CD4-positive, alpha-beta memory T cell (primary cell): ENCODE data around the gene MAGEA4. TPM values are rescaled to one million over a fixed set of nuclear protein-coding genes. Genes with fewer than 3 reads are reported as not detected.
"Not testable (repeated sequence)": the region's sequence is repeated elsewhere in the genome, so short reads cannot be mapped to it uniquely, and the experiment has no call there.

ENCODE experiments used
- CTCF ChIA-PET: fragments of 350-600 bp; sonication (Branson Sonifier 250); formaldehyde crosslinking; loops from one replicate; lab custom pipeline; 2021; ENCODE audit warnings: inconsistent platforms; ENCODE audit not compliant: partially characterized antibody; lab: Charles Lee
- POLR2A ChIA-PET: fragments of 350-600 bp; sonication (Branson Sonifier 250); formaldehyde crosslinking; loops from one replicate; lab custom pipeline; 2021; ENCODE audit not compliant: partially characterized antibody; lab: Charles Lee
- DNase-seq, 5 donors: peaks; one replicate each; pipeline versions ENCODE4 v3.0.0 to v3.0.0-alpha.2; 2020 to 2022; ENCODE audit warnings: mixed read lengths in 1 of 5
- H3K27ac ChIP-seq: one replicate; pipeline ENCODE4 v1.7.0; 2013; ENCODE audit warnings: low read depth, low read length
- H3K27me3 ChIP-seq: 2 replicates; pipeline ENCODE4 v1.7.0; 2013; ENCODE audit warnings: mild to moderate bottlenecking, low read length, moderate library complexity; ENCODE audit not compliant: insufficient read depth
- H3K36me3 ChIP-seq: 2 replicates; pipeline ENCODE4 v1.7.0; 2013; ENCODE audit warnings: mild to moderate bottlenecking, low read length, moderate library complexity; ENCODE audit not compliant: insufficient read depth
- H3K4me1 ChIP-seq: 2 replicates; pipeline ENCODE4 v1.7.0; 2013; ENCODE audit warnings: mild to moderate bottlenecking, low read length, moderate library complexity; ENCODE audit not compliant: insufficient read depth
- H3K4me3 ChIP-seq, 2 donors: one replicate each; pipeline ENCODE4 v1.7.0; 2013; ENCODE audit warnings: low read length in 2 of 2, mild to moderate bottlenecking in 1 of 2
- H3K9me3 ChIP-seq, 2 donors: one replicate each; pipeline ENCODE4 v1.7.0; 2013; ENCODE audit warnings: low read length in 2 of 2, control low read depth in 1 of 2; ENCODE audit not compliant: control insufficient read depth in 1 of 2
- H3K27ac Mint-ChIP-seq, 7 donors: one replicate each; pipeline ENCODE4 v1.8.0; 2020 to 2021; ENCODE audit warnings: mixed read lengths in 7 of 7, mild to moderate bottlenecking in 6 of 7, inconsistent platforms in 3 of 7, moderate library complexity in 3 of 7
- H3K27me3 Mint-ChIP-seq, 2 donors: one replicate each; pipeline ENCODE4 v1.8.0; 2020 to 2021; ENCODE audit warnings: mixed read lengths in 2 of 2
- H3K36me3 Mint-ChIP-seq, 2 donors: one replicate each; pipeline ENCODE4 v1.8.0; 2020 to 2021; ENCODE audit warnings: mixed read lengths in 2 of 2, inconsistent platforms in 1 of 2, mild to moderate bottlenecking in 1 of 2
- H3K4me1 Mint-ChIP-seq, 4 donors: one replicate each; pipeline ENCODE4 v1.8.0; 2020 to 2021; ENCODE audit warnings: mixed read lengths in 4 of 4, mild to moderate bottlenecking in 1 of 4
- H3K4me3 Mint-ChIP-seq, 8 donors: one replicate each; pipeline ENCODE4 v1.8.0; 2020 to 2021; ENCODE audit warnings: mixed read lengths in 8 of 8, mild to moderate bottlenecking in 7 of 8, moderate library complexity in 6 of 8, inconsistent platforms in 3 of 8
- H3K9me3 Mint-ChIP-seq, 8 donors: one replicate each; pipeline ENCODE4 v1.8.0; 2020 to 2021; ENCODE audit warnings: mixed read lengths in 8 of 8, mild to moderate bottlenecking in 5 of 8, inconsistent platforms in 3 of 8, moderate library complexity in 1 of 8
- intact Hi-C: fragments of 100-400 bp; cut with micrococcal nuclease; formaldehyde crosslinking; loops from one replicate; pipeline ENCODE4 v1.15.1; 2023
- polyA plus RNA-seq, 2 donors: library from polyadenylated mRNA; unstranded; fragments of 300-500 nt; fragmentation: Illumina TruSeq; gene quantifications; one replicate each; pipeline ENCODE4 v1.2.3, GENCODE V29; 2021
- total RNA-seq, 2 experiments: library from RNA; stranded (reverse); gene quantifications; one replicate each; pipeline ENCODE4 v1.2.3, GENCODE V29; 2021

MAGEA4 gene
- total and polyA plus RNA-seq, 4 experiments from 2014 or later, result not detected

GRCh38 chrX:151912221-151912620 is 468 bp upstream of the MAGEA4 start:
- ChIA-PET CTCF (no interaction called here), POLR2A (no interaction called here)
- no peak overlapping the region for H3K4me3 ChIP-seq
- no peak overlapping the region for H3K4me3 Mint-ChIP-seq
- intact Hi-C loops, result no loop called here
- H3K27me3 ChIP-seq, result no peaks in the 10 kb centered on the region
- H3K9me3 ChIP-seq, result no peaks in the 10 kb centered on the region
- no peaks in the 10 kb centered on the region for H3K36me3 Mint-ChIP-seq
- H3K36me3 ChIP-seq, result no peaks in the 10 kb centered on the region
- DNase-seq, result no peak
- H3K27ac Mint-ChIP-seq, result no peak overlapping the region
- H3K27me3 Mint-ChIP-seq, result no peaks in the 10 kb centered on the region
- H3K4me1 ChIP-seq, result no peaks in the 10 kb centered on the region
- no peak overlapping the region for H3K27ac ChIP-seq
- H3K9me3 Mint-ChIP-seq, result peaks cover 0 to 1% (median 0%) of the 10 kb centered on the region in 8 donors
- H3K4me1 Mint-ChIP-seq, result no peaks in the 10 kb centered on the region

- H3K4me3 Mint-ChIP-seq, H3K27ac ChIP-seq, H3K9me3 ChIP-seq, intact Hi-C loops, POLR2A ChIA-PET, DNase-seq, H3K36me3 Mint-ChIP-seq, H3K27me3 Mint-ChIP-seq, H3K9me3 Mint-ChIP-seq, H3K27ac Mint-ChIP-seq, H3K36me3 ChIP-seq, H3K4me1 ChIP-seq, CTCF ChIA-PET, H3K4me1 Mint-ChIP-seq, H3K4me3 ChIP-seq, H3K27me3 ChIP-seq: not testable (repeated sequence)
Measured at GRCh38 chrX:151918736-151919135, 6.0 kb downstream of the MAGEA4 start.

- H3K36me3 Mint-ChIP-seq, result no peaks in the 10 kb centered on the region
Measured at GRCh38 chrX:151919610-151920009, 6.9 kb downstream of the MAGEA4 start.

GRCh38 chrX:151920101-151920500 is 7.4 kb downstream of the MAGEA4 start:
- Histone ChIP-seq H3K4me3 (no peak overlapping the region), H3K9me3 (no peaks in the 10 kb centered on the region), H3K36me3 (no peaks in the 10 kb centered on the region), H3K4me1 (no peaks in the 10 kb centered on the region), H3K27ac (no peak overlapping the region), H3K27me3 (no peaks in the 10 kb centered on the region)
- Mint-ChIP-seq H3K4me1 (no peaks in the 10 kb centered on the region), H3K27ac (no peak overlapping the region), H3K4me3 (no peak overlapping the region), H3K9me3 (no peaks in the 10 kb centered on the region), H3K36me3 (no peaks in the 10 kb centered on the region), H3K27me3 (no peaks in the 10 kb centered on the region)
- no peak for DNase-seq
- intact Hi-C loops, result no loop called here
- POLR2A ChIA-PET, result no interaction called here
- CTCF ChIA-PET, result no interaction called here

More at GRCh38 chrX:151919610-151920009, 6.9 kb downstream of the MAGEA4 start:
- H3K27me3 Mint-ChIP-seq, result no peaks in the 10 kb centered on the region
- Histone ChIP-seq H3K4me1 (no peaks in the 10 kb centered on the region), H3K9me3 (no peaks in the 10 kb centered on the region), H3K36me3 (no peaks in the 10 kb centered on the region), H3K4me3 (no peak overlapping the region), H3K27me3 (no peaks in the 10 kb centered on the region), H3K27ac (no peak overlapping the region)
- no peaks in the 10 kb centered on the region for H3K9me3 Mint-ChIP-seq
- intact Hi-C loops, result no loop called here
- POLR2A ChIA-PET, result no interaction called here
- DNase-seq, result no peak
- H3K4me1 Mint-ChIP-seq, result no peaks in the 10 kb centered on the region
- no peak overlapping the region for H3K27ac Mint-ChIP-seq
- CTCF ChIA-PET, result no interaction called here
- H3K4me3 Mint-ChIP-seq, result no peak overlapping the region

- Histone ChIP-seq H3K36me3 (no peaks in the 10 kb centered on the region), H3K4me3 (no peak overlapping the region), H3K27ac (no peak overlapping the region), H3K4me1 (no peaks in the 10 kb centered on the region), H3K27me3 (no peaks in the 10 kb centered on the region), H3K9me3 (no peaks in the 10 kb centered on the region)
- H3K9me3 Mint-ChIP-seq, result no peaks in the 10 kb centered on the region
- POLR2A ChIA-PET, result no interaction called here
- H3K4me1 Mint-ChIP-seq, result no peaks in the 10 kb centered on the region
- H3K4me3 Mint-ChIP-seq, result no peak overlapping the region
- CTCF ChIA-PET, result no interaction called here
- no peaks in the 10 kb centered on the region for H3K27me3 Mint-ChIP-seq
- no peak overlapping the region for H3K27ac Mint-ChIP-seq
- no peaks in the 10 kb centered on the region for H3K36me3 Mint-ChIP-seq
- DNase-seq, result no peak
- intact Hi-C loops, result no loop called here
Measured at GRCh38 chrX:151920530-151920929, 7.8 kb downstream of the MAGEA4 start.

- CTCF ChIA-PET, result no interaction called here
- Mint-ChIP-seq H3K27me3 (no peaks in the 10 kb centered on the region), H3K4me1 (no peaks in the 10 kb centered on the region), H3K27ac (no peak overlapping the region), H3K36me3 (no peaks in the 10 kb centered on the region), H3K4me3 (no peak overlapping the region), H3K9me3 (no peaks in the 10 kb centered on the region)
- POLR2A ChIA-PET, result no interaction called here
- H3K36me3 ChIP-seq, result no peaks in the 10 kb centered on the region
- H3K27ac ChIP-seq, result no peak overlapping the region
- H3K4me1 ChIP-seq, result no peaks in the 10 kb centered on the region
- intact Hi-C loops, result no loop called here
- DNase-seq, result no peak
- H3K27me3 ChIP-seq, result no peaks in the 10 kb centered on the region
- no peaks in the 10 kb centered on the region for H3K9me3 ChIP-seq
- H3K4me3 ChIP-seq, result no peak overlapping the region
Measured at GRCh38 chrX:151921292-151921691, 8.6 kb downstream of the MAGEA4 start.

GRCh38 chrX:151921866-151922265 is 9.2 kb downstream of the MAGEA4 start:
- DNase-seq, result no peak
- no peaks in the 10 kb centered on the region for H3K36me3 Mint-ChIP-seq
- Histone ChIP-seq H3K4me1 (no peaks in the 10 kb centered on the region), H3K9me3 (no peaks in the 10 kb centered on the region), H3K36me3 (no peaks in the 10 kb centered on the region), H3K4me3 (no peak overlapping the region), H3K27ac (no peak overlapping the region), H3K27me3 (no peaks in the 10 kb centered on the region)
- H3K27ac Mint-ChIP-seq, result no peak overlapping the region
- no peaks in the 10 kb centered on the region for H3K4me1 Mint-ChIP-seq
- no peaks in the 10 kb centered on the region for H3K27me3 Mint-ChIP-seq
- H3K4me3 Mint-ChIP-seq, result no peak overlapping the region
- H3K9me3 Mint-ChIP-seq, result no peaks in the 10 kb centered on the region
- ChIA-PET POLR2A (no interaction called here), CTCF (no interaction called here)
- intact Hi-C loops, result no loop called here

GRCh38 chrX:151922692-151923091 is 10.0 kb downstream of the MAGEA4 start:
- Mint-ChIP-seq H3K9me3 (no peaks in the 10 kb centered on the region), H3K36me3 (no peaks in the 10 kb centered on the region), H3K4me1 (no peaks in the 10 kb centered on the region), H3K27ac (no peak overlapping the region), H3K27me3 (no peaks in the 10 kb centered on the region), H3K4me3 (no peak overlapping the region)
- ChIA-PET POLR2A (no interaction called here), CTCF (no interaction called here)
- H3K9me3 ChIP-seq, result no peaks in the 10 kb centered on the region
- H3K4me3 ChIP-seq, result no peak overlapping the region
- intact Hi-C loops, result no loop called here
- H3K36me3 ChIP-seq, result no peaks in the 10 kb centered on the region
- no peak overlapping the region for H3K27ac ChIP-seq
- DNase-seq, result no peak
- H3K27me3 ChIP-seq, result no peaks in the 10 kb centered on the region
- no peaks in the 10 kb centered on the region for H3K4me1 ChIP-seq
